ENCODE results near the gene IL15.
"Not testable (repeated sequence)": the region's sequence is repeated elsewhere in the genome, so short reads cannot be mapped to it uniquely, and the experiment has no call there.

IL15 gene

DNA sequence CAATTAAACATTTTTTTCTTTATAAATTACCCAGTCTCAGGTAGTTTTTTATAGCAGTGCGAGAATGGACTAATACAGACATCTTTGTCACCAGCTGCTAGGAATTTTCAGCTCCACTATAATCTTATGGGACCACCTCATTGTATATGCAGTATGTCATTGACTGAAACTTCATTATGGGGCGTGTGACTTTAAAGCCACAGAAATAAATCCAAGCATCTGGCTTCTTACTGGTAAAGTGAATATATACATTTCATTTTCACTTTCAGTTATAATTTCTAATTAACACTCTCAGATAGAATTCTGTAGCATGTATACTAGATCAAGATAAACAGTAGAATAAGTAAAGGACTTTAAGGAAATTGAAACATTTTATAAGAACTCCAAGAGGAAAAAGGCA is 21.9 kb downstream of the IL15 start:
- Mint-ChIP-seq H3K27ac (no peak overlapping the region), H3K9me3 (no peaks in the 10 kb centered on the region), H3K4me3 (no peak overlapping the region), H3K27me3 (no peaks in the 10 kb centered on the region), H3K36me3 (no peaks in the 10 kb centered on the region), H3K4me1 (peaks cover 13 to 16% of the 10 kb centered on the region in 2 donors)
- DNase-seq (no peak), ATAC-seq (replicated peaks) (no peak)

GRCh38 chr4:141659539-141659938 is 23.2 kb downstream of the IL15 start:
- ATAC-seq (replicated peaks) (peak; percentile 57 to 60), DNase-seq (no peak)
- no peaks in the 10 kb centered on the region for H3K9me3 Mint-ChIP-seq
- no peaks in the 10 kb centered on the region for H3K36me3 Mint-ChIP-seq
- peak overlapping the region in 1 of 2 donors; percentile 50 for H3K4me3 Mint-ChIP-seq
- peaks cover 20 to 28% of the 10 kb centered on the region in 2 donors for H3K4me1 Mint-ChIP-seq
- H3K27ac Mint-ChIP-seq = no peak overlapping the region
- no peaks in the 10 kb centered on the region for H3K27me3 Mint-ChIP-seq

DNA sequence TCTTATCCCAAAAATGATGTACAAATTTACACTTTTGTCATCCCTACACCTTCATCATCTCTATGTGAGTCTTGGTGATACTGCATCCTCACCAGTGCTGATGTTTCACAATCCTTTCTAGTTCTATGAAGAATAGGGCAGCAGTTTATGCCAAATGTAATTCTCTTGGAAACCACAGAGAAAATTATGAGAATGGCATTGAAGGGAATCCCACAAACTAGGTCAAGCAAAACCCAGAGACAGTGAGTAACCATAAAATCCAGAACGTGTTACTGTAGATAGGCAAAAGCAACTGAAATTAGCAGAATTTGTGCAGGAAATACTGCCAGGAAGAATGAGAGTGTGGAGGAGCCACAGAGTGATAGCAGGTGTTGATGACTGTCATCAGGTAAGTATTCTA is 24.5 kb downstream of the IL15 start:
- Mint-ChIP-seq H3K36me3 (no peaks in the 10 kb centered on the region), H3K4me1 (peaks cover 17 to 22% of the 10 kb centered on the region in 2 donors), H3K9me3 (no peaks in the 10 kb centered on the region), H3K27me3 (no peaks in the 10 kb centered on the region), H3K4me3 (no peak overlapping the region), H3K27ac (no peak overlapping the region)
- no peak for DNase-seq
- no peak for ATAC-seq (replicated peaks)

DNA sequence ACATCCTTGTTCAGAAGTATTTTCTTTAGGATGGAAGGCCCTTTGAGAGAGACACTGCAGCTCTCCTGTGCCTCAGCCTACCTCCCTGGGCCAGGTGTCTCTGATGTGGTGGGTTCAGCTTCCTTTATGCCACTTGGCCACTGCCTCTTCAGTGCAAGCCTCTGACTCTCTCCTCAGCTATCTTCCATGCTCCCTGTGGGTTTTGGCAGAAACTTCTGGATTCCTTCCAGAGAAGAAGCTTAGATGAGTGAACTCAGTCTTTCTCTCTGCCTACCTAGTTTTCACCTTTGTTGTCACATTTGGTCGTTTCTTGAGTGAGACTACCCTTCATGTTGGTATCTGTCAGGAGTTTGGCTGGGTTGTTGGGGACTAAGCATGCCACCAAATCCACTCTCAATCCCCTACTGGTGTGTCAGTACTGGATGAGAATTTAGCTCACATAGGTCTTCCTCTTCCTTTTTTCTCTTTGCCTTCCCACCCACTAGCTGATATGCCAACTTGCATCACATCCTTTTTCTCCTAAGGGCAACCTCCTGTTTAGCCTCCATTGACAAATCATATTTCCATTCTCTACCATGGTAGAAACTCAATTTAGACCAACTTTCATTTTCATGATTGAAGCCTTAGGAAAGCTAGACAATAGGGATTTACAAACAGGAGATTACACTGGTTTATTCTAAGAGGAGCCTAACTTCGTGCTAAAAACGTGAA is 32.0 kb downstream of the IL15 start:
- Mint-ChIP-seq H3K27ac (no peak overlapping the region), H3K4me3 (no peak overlapping the region)

DNA sequence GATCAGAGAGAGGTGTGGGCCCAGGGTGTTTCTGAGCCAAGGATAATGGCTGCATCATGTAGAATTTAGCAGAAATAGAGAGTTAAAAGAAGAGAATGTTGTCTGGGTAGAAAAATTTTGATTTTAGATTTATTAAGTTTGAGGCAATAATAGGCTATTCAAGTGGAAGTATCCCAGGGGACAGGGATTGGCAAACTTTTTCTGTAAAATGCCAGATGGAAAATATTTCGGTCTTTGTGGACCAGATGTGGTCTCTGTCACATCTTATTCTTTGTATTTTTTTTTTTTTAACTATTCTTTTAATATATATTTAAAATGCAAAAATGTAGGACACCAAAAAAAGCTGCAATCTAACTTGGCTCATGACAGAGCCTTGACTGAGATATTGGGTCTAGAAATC is 33.1 kb downstream of the IL15 start:
- no peak for DNase-seq
- Mint-ChIP-seq H3K9me3 (peaks cover 2 to 4% of the 10 kb centered on the region in 2 donors), H3K36me3 (peaks cover 2 to 5% of the 10 kb centered on the region in 2 donors), H3K4me1 (peaks cover 4 to 6% of the 10 kb centered on the region in 2 donors), H3K27me3 (no peaks in the 10 kb centered on the region), H3K27ac (no peak overlapping the region), H3K4me3 (no peak overlapping the region)
- ATAC-seq (replicated peaks) = no peak

More for the DNA sequence above, 32.0 kb downstream of the IL15 start:
- DNase-seq (no peak), ATAC-seq (replicated peaks) (no peak)
- peaks cover 2 to 4% of the 10 kb centered on the region in 2 donors for H3K9me3 Mint-ChIP-seq
- H3K4me1 Mint-ChIP-seq = peaks cover 12 to 18% of the 10 kb centered on the region in 2 donors
- H3K36me3 Mint-ChIP-seq = peaks cover 2 to 5% of the 10 kb centered on the region in 2 donors
- H3K27me3 Mint-ChIP-seq = no peaks in the 10 kb centered on the region

- Mint-ChIP-seq H3K27ac (no peak overlapping the region), H3K27me3 (no peaks in the 10 kb centered on the region), H3K9me3 (no peaks in the 10 kb centered on the region), H3K4me1 (peaks cover 0 to under 1% of the 10 kb centered on the region in 2 donors), H3K4me3 (no peak overlapping the region), H3K36me3 (no peaks in the 10 kb centered on the region)
- DNase-seq (no peak), ATAC-seq (replicated peaks) (no peak)
Observed at GRCh38 chr4:141675384-141675783, 39.0 kb downstream of the IL15 start.

- Mint-ChIP-seq H3K36me3 (no peaks in the 10 kb centered on the region), H3K27ac (no peak overlapping the region), H3K9me3 (no peaks in the 10 kb centered on the region), H3K27me3 (no peaks in the 10 kb centered on the region), H3K4me3 (no peak overlapping the region), H3K4me1 (peaks cover 5 to 8% of the 10 kb centered on the region in 2 donors)
- ATAC-seq (replicated peaks) (no peak), DNase-seq (no peak)
Observed at GRCh38 chr4:141676087-141676670, 39.8 kb downstream of the IL15 start.

DNA sequence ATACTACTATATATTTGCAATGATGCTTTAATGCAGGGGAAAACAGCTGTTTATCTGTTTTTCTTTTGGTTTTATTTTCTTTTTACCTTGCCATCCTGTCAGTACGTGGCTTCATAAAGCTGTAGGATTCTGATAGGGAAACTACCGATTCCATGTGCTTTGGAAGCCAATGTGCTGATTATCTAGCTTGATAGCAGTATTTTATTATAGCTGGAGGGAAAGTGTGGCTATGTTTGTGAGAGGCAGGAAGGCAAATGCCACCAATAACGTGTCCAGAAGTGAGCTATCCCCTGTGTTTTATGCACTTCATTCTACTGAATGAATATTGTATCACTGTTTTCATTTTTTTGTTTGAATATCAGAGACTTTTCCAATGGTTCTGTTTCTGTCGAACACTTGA is 43.7 kb downstream of the IL15 start:
- H3K4me1 Mint-ChIP-seq = peaks cover 5 to 9% of the 10 kb centered on the region in 2 donors
- H3K27ac Mint-ChIP-seq = no peak overlapping the region
- no peaks in the 10 kb centered on the region for H3K27me3 Mint-ChIP-seq
- H3K9me3 Mint-ChIP-seq = no peaks in the 10 kb centered on the region
- no peak overlapping the region for H3K4me3 Mint-ChIP-seq
- DNase-seq = no peak
- H3K36me3 Mint-ChIP-seq = peaks cover 0 to 1% of the 10 kb centered on the region in 2 donors
- no peak for ATAC-seq (replicated peaks)

- H3K27me3 Mint-ChIP-seq = no peaks in the 10 kb centered on the region
- H3K36me3 Mint-ChIP-seq = peaks cover 6% of the 10 kb centered on the region in 2 donors
- no peak overlapping the region for H3K4me3 Mint-ChIP-seq
- ATAC-seq (replicated peaks) (no peak), DNase-seq (no peak)
- no peak overlapping the region for H3K27ac Mint-ChIP-seq
- H3K9me3 Mint-ChIP-seq = peaks cover 0 to 1% of the 10 kb centered on the region in 2 donors
- peaks cover 5 to 9% of the 10 kb centered on the region in 2 donors for H3K4me1 Mint-ChIP-seq
Observed at GRCh38 chr4:141684785-141685184, 48.4 kb downstream of the IL15 start.

GRCh38 chr4:141686146-141686775 is 49.9 kb downstream of the IL15 start:
- Mint-ChIP-seq H3K27me3 (no peaks in the 10 kb centered on the region), H3K9me3 (peaks cover 0 to 1% of the 10 kb centered on the region in 2 donors), H3K4me1 (no peaks in the 10 kb centered on the region), H3K27ac (no peak overlapping the region), H3K36me3 (peaks cover 12 to 13% of the 10 kb centered on the region in 2 donors), H3K4me3 (no peak overlapping the region)
- no peak for ATAC-seq (replicated peaks)
- DNase-seq = no peak

DNA sequence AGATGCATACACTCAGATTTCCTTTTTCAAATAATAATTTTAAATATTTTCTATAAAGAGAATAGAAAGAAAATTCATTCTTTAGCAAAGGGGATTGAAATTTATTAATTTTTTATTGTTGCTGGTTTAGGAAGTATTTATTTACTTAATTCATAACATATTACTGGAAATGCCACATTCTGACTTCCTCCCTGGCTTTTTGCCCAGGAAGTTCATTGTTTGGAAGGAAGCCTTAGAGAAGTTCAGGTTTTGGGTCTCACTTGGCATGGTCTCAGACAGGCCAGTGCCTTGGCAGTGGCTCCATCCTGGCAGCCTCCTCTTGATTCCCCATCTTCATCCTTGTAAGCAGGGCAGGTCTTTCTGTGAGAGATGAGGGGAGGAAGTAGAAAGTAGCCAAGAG is 50.5 kb downstream of the IL15 start:
- H3K27me3 Mint-ChIP-seq = no peaks in the 10 kb centered on the region
- no peak for ATAC-seq (replicated peaks)
- no peak overlapping the region for H3K27ac Mint-ChIP-seq

GRCh38 chr4:141689726-141690296 is 53.4 kb downstream of the IL15 start:
- not testable (repeated sequence) for DNase-seq; H3K9me3 Mint-ChIP-seq; ATAC-seq (replicated peaks); H3K27ac Mint-ChIP-seq; H3K4me1 Mint-ChIP-seq; H3K4me3 Mint-ChIP-seq; H3K27me3 Mint-ChIP-seq
- peaks cover 12 to 22% of the 10 kb centered on the region in 2 donors for H3K36me3 Mint-ChIP-seq

More for the DNA sequence above, 50.5 kb downstream of the IL15 start:
- Mint-ChIP-seq H3K4me1 (no peaks in the 10 kb centered on the region), H3K9me3 (peaks cover 0 to 1% of the 10 kb centered on the region in 2 donors), H3K4me3 (no peak overlapping the region), H3K36me3 (peaks cover 13 to 19% of the 10 kb centered on the region in 2 donors)
- no peak for DNase-seq

DNA sequence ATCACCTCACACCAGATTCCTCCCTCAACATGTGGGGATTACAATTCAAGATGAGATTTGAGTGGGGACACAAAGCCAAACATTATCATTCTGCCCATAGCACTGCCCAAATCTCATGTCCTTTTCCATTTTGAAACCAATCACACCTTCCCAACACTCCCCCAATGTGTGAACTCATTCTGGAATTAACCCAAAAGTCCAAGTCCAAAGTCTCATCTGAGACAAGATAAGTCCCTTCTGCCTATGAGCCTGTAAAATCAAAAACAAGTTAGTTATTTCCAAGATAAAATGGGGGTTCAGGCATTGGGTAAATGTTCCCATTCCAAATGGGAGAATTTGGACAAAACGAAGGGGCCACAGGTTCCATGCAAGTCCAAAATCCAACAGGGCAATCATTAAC is 54.9 kb downstream of the IL15 start:
- not testable (repeated sequence) for DNase-seq; H3K27ac Mint-ChIP-seq; H3K27me3 Mint-ChIP-seq; ATAC-seq (replicated peaks); H3K4me1 Mint-ChIP-seq; H3K9me3 Mint-ChIP-seq; H3K4me3 Mint-ChIP-seq
- peaks cover 12 to 22% of the 10 kb centered on the region in 2 donors for H3K36me3 Mint-ChIP-seq

DNA sequence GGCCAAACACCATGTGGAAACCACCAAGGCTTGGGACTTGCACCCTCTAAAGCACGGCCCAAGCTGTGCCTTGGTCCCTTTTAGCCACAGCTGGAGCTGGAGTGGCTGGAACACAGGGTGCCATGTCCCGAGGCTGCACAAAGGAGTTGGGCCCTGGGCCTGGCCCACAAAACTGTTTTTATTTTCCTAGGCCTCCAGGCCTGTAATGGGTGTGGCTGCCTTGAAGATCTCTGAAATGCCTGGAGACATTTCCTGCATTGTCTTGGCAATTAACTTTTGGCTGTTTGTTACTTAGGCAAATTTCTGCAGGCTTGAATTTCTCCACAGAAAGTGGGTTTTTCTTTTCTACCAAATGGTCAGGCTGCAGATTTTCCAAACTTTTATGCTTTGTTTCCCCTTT is 55.7 kb downstream of the IL15 start:
- Mint-ChIP-seq H3K9me3 (peaks cover 0 to 1% of the 10 kb centered on the region in 2 donors), H3K36me3 (peaks cover 12 to 22% of the 10 kb centered on the region in 2 donors), H3K27me3 (no peaks in the 10 kb centered on the region), H3K4me3 (no peak overlapping the region), H3K4me1 (no peaks in the 10 kb centered on the region), H3K27ac (no peak overlapping the region)
- ATAC-seq (replicated peaks) = no peak
- no peak for DNase-seq

Measured in stimulated activated naive B cell treated with anti-CD40 and anti-IgM and Interleukin-4, amounts not matched to agents 10 μg/mL and 1 μg/mL and 100 μg/mL, for 72 hours (primary cell).